GM19438 (cell line): Measurements from ENCODE around the gene PEAR1.

ENCODE experiments used
- ATAC-seq: cut with Tn5 transposase; IDR thresholded peaks from one replicate; pipeline ENCODE4 v1.9.1; 2021; ENCODE audit warnings: low read depth; ENCODE audit not compliant: unreplicated experiment

PEAR1 gene, protein sequence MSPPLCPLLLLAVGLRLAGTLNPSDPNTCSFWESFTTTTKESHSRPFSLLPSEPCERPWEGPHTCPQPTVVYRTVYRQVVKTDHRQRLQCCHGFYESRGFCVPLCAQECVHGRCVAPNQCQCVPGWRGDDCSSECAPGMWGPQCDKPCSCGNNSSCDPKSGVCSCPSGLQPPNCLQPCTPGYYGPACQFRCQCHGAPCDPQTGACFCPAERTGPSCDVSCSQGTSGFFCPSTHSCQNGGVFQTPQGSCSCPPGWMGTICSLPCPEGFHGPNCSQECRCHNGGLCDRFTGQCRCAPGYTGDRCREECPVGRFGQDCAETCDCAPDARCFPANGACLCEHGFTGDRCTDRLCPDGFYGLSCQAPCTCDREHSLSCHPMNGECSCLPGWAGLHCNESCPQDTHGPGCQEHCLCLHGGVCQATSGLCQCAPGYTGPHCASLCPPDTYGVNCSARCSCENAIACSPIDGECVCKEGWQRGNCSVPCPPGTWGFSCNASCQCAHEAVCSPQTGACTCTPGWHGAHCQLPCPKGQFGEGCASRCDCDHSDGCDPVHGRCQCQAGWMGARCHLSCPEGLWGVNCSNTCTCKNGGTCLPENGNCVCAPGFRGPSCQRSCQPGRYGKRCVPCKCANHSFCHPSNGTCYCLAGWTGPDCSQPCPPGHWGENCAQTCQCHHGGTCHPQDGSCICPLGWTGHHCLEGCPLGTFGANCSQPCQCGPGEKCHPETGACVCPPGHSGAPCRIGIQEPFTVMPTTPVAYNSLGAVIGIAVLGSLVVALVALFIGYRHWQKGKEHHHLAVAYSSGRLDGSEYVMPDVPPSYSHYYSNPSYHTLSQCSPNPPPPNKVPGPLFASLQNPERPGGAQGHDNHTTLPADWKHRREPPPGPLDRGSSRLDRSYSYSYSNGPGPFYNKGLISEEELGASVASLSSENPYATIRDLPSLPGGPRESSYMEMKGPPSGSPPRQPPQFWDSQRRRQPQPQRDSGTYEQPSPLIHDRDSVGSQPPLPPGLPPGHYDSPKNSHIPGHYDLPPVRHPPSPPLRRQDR

GRCh38 chr1:156893048-156893953 is at the start of gene PEAR1:
Gene PEAR1, plus strand, starts transcription at chr1:156893718. Its CDS starts 10,209 bp downstream, at chr1:156903927.
- ATAC-seq = no peak

- ATAC-seq = no peak
Measured at GRCh38 chr1:156844102-156844501, 49.4 kb upstream of the PEAR1 start.

GRCh38 chr1:156844638-156845037 is 48.9 kb upstream of the PEAR1 start:
- no peak for ATAC-seq

GRCh38 chr1:156845055-156845952 is 48.2 kb upstream of the PEAR1 start:
- ATAC-seq = no peak

DNA sequence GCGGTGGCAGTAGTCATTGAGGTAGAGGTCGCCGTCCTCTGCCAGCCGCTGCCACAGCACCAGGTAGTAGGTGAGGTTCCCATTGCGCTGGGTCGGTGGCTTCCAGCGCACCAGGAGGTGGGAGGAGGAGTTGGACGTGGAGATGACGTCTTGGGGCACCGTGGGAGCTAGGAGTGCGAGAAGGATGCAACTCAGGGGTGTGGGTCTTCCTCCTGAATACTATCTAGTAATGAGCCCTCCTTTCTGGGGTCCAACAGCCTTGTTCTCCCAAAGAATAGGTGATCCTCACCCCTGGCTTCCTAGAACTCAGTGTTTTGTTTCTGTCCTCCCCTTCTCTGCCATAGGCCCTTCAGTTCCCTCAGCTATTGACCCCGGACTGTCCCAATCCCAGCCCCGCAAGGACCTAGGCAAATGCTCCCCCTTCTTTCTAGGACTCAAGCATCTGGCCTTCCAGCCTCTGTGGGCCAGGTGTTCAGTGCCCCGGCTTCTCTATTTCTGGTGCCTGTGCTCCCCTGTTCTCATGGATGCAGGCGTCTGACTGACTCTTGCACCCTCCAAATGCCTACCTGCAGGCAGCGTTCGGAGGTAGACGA is 47.5 kb upstream of the PEAR1 start:
- no peak for ATAC-seq

DNA sequence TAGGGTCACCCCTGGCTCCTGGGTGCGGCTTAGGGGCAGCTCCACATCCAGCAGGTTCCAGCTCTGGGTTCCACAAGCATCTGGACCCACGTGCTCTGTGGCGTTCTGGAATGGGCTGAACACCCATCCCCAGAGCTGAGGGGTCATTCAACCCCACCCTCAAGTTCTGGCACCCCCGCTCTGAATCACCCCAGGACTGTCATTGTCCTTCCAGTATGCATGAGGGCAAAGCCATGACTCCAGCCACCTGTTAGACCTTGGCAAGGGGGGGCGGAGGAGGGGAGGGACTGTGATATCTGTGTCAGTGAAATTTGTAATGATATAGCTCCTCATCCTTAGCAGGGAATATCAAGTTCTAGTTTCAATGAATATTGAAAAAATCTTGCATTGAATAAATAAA is 46.9 kb upstream of the PEAR1 start:
- ATAC-seq = no peak

DNA sequence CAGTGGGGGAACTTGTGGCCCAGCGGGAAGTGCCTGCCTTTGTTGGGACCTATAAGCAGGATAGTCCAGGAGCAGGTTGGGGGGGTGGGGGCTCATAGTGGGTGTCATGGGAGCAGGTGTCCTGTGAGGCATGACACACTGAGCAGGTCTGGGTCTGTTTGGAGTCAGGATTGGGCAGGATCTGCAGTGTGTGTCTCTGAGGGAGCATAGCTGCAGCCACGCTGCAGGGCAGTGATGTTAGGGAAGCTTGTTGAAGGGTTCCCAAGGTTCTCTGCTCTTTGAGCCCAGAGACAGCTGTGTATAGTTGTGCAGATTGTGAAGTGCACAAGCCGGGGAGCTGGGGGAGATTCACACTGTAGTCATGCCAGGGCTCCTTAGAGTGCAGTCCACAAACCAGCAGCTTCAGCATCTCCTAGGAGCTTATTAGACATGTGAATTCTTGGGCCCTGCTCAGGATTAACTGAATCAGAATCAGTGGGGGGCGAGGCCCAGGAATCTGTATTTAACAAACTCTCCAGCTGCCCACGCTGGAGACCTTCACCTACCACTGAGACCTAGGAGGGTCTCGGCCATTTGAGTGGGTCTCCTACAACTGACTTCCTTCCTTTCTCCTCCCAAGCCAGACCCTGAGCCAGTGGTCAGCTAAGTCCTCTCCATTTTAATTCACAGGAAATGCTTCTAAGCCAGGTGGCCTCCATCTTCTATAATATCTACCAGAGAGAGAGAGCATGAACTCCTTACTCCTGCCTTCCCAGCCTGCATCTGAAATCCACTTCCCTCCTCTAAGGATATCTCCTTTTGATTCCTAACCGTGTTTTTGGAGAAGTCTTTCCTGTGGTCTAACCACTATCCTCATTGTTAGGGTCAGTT is 45.7 kb upstream of the PEAR1 start:
- ATAC-seq = no peak

GRCh38 chr1:156848461-156849150 is 44.9 kb upstream of the PEAR1 start:
- ATAC-seq = no peak

GRCh38 chr1:156849151-156849496 is 44.4 kb upstream of the PEAR1 start:
- no peak for ATAC-seq

DNA sequence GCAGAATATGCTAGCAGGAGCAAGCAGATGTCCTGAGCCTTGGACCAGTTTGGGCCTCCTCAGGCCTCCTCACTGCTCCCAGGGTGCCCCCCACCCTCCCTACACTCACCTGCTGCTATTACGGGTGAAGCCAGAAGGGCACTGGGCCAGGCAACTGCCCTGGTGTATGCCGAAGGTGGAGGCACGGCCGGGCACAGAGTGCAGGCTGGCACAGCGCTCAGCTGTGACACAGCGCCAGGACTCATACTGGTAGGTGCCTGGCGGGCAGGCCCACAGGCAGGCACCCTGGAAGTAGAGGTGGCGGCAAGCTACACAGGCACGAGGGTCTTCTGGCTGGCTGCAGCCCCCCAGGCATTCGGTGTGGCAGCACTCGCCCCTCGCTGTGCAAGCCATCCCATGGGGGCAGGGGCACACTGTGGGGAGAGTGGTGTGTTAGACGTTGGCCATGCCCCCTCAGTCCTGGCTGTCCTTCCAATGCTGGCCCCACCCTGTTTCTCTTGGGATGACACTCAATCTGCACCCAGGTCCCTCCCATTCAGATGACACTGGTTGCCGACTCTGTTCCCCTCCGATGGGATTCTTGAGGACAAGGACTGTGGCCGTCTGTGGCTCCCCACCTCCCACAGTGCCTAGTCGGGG is 41.6 kb upstream of the PEAR1 start:
- ATAC-seq = no peak

DNA sequence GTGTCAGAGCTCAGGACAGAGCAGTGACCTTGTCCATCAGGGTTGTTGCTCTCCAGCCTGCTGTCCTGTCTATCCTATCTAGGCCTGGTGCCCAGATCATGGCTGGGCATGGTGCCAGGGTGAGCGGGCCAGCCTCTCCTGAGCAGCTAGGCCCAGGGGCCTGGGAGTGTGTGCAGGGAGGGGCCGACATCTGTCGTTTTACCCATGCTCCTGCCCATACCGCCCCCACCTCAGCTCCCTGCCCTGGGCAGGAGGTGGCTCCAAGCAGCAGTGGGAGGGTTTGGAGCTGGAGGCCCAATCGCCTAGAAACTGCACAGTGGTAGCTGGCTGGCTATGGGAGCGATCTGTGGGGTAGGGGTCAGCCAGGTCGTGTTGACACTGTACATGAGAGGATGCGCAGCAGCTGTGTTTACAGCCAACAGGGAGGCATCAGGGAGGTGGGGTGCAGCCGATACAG is 41.1 kb upstream of the PEAR1 start:
- no peak for ATAC-seq

- no peak for ATAC-seq
Measured at GRCh38 chr1:156853761-156854160, 39.8 kb upstream of the PEAR1 start.

DNA sequence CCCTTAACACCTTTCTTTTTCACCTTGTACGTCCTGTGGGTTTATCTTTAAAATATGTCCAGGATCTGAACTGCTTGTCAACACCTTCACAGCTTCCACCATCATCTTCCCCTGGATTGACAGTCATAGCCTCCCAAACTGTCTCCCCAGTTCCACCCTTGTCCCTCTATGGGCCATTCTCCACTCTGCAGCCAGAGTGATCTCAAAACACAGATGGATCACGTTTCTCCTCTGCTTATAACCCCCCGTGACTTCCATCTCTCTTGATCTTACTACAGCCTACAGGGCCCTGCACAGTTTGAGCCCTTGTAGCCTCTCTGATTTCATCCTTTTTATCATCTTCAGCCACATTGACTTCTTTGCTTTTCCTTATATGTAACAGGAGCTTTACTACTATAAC is 38.9 kb upstream of the PEAR1 start:
- ATAC-seq = no peak

GRCh38 chr1:156856282-156856785 is 37.2 kb upstream of the PEAR1 start:
- no peak for ATAC-seq

DNA sequence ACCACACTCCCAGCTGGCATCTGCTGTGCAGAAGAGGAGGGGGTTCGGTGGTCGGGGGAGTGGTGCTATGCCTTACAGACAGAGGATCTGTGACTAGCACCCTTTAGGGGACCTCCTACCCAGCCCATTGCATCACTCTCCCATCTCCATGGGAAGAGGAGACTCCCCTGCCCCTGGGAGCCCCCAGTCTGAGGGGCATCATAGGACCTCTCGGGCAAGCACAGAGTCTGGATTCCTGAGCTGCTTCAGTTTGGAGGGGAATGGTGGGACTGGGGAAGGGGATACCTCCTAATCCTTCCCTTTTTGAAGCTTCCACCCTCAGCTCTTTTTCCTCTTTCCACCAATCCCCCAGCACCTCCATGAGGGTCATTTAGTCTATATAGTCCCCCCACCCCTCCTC is 36.0 kb upstream of the PEAR1 start:
- no peak for ATAC-seq

GRCh38 chr1:156858555-156858956 is 35.0 kb upstream of the PEAR1 start:
- ATAC-seq = no peak
